Midbrain (tissue), 1 donor: ENCODE data around the gene ATP9B.

Experiments
- DNase-seq: peaks from one replicate; lab custom pipeline; 2025; lab: John Stamatoyannopoulos, UW

Gene ATP9B, protein sequence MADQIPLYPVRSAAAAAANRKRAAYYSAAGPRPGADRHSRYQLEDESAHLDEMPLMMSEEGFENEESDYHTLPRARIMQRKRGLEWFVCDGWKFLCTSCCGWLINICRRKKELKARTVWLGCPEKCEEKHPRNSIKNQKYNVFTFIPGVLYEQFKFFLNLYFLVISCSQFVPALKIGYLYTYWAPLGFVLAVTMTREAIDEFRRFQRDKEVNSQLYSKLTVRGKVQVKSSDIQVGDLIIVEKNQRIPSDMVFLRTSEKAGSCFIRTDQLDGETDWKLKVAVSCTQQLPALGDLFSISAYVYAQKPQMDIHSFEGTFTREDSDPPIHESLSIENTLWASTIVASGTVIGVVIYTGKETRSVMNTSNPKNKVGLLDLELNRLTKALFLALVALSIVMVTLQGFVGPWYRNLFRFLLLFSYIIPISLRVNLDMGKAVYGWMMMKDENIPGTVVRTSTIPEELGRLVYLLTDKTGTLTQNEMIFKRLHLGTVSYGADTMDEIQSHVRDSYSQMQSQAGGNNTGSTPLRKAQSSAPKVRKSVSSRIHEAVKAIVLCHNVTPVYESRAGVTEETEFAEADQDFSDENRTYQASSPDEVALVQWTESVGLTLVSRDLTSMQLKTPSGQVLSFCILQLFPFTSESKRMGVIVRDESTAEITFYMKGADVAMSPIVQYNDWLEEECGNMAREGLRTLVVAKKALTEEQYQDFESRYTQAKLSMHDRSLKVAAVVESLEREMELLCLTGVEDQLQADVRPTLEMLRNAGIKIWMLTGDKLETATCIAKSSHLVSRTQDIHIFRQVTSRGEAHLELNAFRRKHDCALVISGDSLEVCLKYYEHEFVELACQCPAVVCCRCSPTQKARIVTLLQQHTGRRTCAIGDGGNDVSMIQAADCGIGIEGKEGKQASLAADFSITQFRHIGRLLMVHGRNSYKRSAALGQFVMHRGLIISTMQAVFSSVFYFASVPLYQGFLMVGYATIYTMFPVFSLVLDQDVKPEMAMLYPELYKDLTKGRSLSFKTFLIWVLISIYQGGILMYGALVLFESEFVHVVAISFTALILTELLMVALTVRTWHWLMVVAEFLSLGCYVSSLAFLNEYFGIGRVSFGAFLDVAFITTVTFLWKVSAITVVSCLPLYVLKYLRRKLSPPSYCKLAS

GRCh38 chr18:79068937-79069716 is at the start of gene ATP9B:
ATP9B (plus strand) TSS chr18:79069394; CDS start chr18:79069411, 17 bp downstream.
- peak; percentile 99 for DNase-seq

GRCh38 chr18:79019881-79020280 is 49.3 kb upstream of the ATP9B start:
- DNase-seq = no peak

- no peak for DNase-seq
Observed at GRCh38 chr18:79022603-79023002, 46.6 kb upstream of the ATP9B start.

- DNase-seq = no peak
Observed at GRCh38 chr18:79026491-79026890, 42.7 kb upstream of the ATP9B start.

DNA sequence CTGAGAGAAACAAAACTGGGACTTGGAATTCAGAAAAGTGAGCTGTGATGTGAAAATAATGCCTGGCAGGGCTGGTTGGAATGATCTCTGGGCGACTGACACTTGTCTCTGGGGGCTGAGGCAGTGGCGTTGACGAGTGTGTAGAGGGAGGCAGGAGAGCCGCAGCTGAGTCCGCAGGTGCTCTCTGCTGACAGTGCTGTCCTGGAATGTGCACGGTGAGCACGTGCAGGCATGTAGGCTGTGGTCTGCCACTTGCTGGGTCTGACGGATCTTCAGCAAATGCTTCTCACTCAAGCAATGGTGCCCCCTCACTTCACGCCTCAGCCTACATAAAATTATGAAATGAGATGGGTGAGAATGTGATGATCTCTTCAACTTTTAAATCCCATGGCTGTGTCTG is 38.5 kb upstream of the ATP9B start:
- no peak for DNase-seq

DNA sequence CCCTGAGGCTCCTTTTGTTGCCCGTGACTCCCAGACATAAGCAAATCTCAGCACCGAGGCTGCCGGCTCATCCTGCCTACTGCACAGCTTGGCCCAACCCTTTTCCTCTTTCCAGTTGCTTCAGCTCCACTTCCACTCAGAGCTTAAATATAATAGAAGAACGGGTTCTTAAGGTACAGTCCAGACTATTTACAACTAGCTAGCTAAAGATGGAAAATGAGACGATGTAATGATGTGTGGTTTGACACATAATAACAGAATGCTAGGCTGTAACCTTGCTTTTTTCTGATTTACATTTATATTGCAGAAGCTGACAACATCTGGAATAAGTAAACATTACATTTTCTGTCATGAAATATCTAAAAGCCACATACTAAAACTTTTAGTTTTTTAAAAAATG is 26.9 kb upstream of the ATP9B start:
- DNase-seq = no peak

DNA sequence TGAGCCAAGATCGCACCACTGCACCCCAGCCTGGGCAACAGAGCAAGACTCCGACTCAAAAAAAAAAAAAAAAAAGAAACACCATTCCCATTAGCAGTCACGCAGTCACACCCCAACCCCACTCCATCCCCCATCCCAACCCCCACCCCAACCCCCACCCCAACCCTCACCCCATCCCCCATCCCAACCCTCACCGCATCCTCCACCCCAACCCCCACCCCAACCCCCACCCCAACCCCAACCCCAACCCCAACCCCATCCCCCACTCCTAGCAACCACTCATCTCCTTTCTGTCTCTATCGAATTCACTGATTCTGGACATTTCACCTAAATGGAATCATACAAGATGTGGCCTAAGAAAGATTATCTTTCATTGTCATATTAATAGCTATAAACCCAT is 25.9 kb upstream of the ATP9B start:
- no peak for DNase-seq

DNA sequence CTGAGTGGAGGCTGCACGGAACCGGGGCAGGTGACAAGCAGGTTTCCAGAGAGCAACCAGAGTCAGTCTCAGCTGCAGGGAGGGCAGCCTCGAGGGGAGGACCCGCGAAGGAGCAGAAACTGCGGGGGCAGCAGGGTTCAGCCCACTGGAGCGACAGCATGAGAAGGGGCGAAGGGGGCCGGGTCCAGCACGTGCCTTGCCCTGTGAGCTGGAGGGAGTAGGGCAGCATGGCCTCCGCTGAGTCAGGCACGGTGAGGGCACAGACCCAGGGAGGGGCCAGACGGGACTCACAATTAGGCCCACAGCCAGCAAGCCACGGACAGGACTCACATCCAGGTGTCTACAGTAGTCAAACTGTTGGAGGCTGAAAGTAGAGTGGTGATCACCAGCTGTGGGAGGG is 22.7 kb upstream of the ATP9B start:
- no peak for DNase-seq

- no peak for DNase-seq
Observed at GRCh38 chr18:79047556-79048244, 21.5 kb upstream of the ATP9B start.

- no peak for DNase-seq
Observed at GRCh38 chr18:79048245-79048632, 21.0 kb upstream of the ATP9B start.

- DNase-seq = no peak
Observed at GRCh38 chr18:79049506-79049905, 19.7 kb upstream of the ATP9B start.

DNA sequence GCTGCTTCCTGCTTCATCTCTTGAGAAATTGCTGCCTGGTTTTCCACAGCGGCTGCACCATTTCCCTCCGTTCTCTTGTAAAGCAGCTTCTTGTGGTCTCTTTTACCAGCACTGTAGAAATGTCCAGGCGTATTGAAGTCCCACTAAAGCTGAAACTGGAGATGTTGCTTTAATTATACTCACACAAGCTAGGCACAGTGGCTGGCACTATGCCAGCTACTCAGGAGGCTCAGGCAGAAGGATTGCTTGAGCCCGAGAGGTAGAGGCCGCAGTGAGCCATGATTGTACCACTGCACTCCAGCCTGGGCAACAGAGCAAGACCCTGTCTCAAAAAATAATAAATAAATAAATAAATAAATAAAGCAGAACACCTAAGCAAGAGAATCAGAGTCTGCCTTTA is 19.2 kb upstream of the ATP9B start:
- no peak for DNase-seq

DNA sequence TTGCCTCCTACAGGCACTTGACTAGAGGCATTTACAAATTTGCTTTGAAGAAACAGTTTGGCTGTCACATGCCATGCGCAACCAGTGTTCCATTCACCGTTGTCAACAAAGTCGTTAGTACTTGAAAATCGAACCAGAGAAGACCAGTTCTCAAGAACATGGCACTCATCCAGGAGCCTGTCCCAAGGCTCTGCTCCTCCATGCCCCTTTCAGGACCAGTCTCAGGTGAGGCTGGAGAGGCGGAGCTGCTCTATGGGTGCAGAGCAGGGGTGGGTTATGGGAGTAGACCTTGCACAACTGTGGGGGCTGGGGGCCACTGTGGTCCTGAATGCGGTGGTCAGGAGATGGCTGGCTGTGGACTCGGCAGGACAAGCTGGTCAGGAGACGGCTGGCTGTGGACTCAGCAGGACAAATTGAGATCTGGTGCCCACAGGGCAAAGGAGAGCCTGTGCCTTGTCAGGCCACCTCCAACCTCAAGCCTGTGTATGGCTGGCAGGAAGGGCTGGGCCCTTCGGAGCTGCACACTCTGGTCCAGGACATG is 12.3 kb upstream of the ATP9B start:
- no peak for DNase-seq

GRCh38 chr18:79058007-79058406 is 11.2 kb upstream of the ATP9B start:
- DNase-seq = no peak

DNA sequence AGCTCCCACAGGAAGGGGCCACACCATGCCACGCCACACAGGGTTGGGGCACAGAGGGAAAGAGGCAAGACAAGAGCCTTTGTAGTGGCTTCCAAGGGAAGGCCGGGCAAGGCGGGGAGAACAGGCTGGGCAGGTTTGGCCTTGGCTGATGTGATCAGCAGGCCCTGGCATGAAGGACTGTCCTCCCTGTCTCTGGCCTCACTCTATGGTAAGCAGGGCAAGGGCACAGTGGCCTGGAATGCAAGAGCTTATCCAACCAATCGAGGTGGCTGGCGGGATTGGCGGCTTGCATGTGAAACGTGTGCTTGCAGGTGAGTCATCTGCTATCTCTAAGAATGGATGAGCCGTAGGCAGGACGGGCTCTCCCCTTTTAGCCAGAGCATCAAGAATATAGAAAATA is 6.4 kb upstream of the ATP9B start:
- DNase-seq = no peak

DNA sequence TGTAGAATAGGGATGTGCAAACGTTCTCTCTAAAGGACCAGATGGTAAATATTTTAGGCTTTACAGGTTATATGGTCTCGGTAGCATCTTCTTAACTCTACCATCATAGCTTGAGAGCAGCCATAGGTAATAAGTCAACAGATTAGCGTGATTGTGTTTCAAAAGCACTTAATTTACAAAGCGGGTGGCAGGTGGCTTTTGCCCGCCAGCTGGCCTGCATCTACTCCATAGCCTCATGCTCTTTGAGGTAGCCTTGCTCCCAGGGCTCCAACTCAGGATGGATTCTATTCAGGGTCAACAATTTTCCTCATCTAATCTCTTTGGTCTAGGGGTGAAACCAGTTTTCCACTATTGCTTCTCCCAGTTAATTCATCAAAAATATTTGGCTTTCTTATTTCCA is 5.0 kb upstream of the ATP9B start:
- no peak for DNase-seq

DNA sequence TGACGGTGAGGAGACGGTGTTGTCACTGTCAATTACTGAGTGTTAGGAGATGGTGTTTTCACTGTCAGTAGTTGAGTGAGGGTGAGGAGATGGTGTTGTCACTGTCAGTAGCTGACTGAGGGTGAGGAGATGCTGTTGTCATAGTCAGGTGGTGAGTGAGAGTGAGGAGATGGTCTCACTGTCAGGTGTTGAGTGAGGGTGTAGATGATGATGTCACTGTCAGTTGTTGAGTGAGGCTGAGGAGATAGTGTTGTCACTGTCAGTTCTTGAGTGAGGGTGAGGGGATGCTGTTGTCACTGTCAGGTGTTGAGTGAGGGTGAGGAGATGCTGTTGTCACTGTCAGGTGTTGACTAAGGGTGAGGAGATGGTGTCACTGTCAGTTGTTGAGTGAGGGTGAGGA is 3.4 kb upstream of the ATP9B start:
- DNase-seq = no peak

- DNase-seq = no peak
Observed at GRCh38 chr18:79067611-79068010, 1.6 kb upstream of the ATP9B start.

GRCh38 chr18:79068341-79068936 is 755 bp upstream of the ATP9B start:
- no peak for DNase-seq

- DNase-seq = peak; percentile 20
Observed at GRCh38 chr18:79069717-79070151, 540 bp downstream of the ATP9B start.
